ENCODE results near the gene MRPL1.

- TF ChIP-seq CTCF (conservative IDR thresholded peaks at IDR 0.05 in 1 of 2, IDR thresholded peaks at IDR 0.05 in 1 of 2; ENCODE audit: low read depth in 1 of 2, low read length in 2 of 2) (no peak), EZH2 (IDR thresholded peaks at IDR 0.05; ENCODE audit: low read length, missing control alignments) (no peak)
Observed at GRCh38 chr4:77848508-77848907, 14.1 kb upstream of the MRPL1 start.

Measured in fibroblast of lung (primary cell).